Activated T-helper 17 cell treated with anti-CD3 and anti-CD28 coated beads, Interleukin-2, amount 50 U/mL, for 72 hours (primary cell): ENCODE measurements around the gene PLB1. TPM values are rescaled to one million over a fixed set of nuclear protein-coding genes. Genes with fewer than 3 reads are reported as not detected.
A peak's percentile ranks its signal among the peaks of the same experiment; 100 is the strongest.

Source experiments
- ATAC-seq: fragments of 150-1000 bp; cut with Tn5 transposase; replicated peaks from 2 replicates; pipeline ENCODE4 v1.10.0; 2021; ENCODE audit warnings: mild to moderate bottlenecking, moderate library complexity
- H3K27ac Mint-ChIP-seq: one replicate; pipeline ENCODE4 v1.8.0; 2022; ENCODE audit warnings: mixed read lengths
- H3K27me3 Mint-ChIP-seq: one replicate; pipeline ENCODE4 v1.8.0; 2022; ENCODE audit warnings: mixed read lengths
- H3K36me3 Mint-ChIP-seq: one replicate; pipeline ENCODE4 v1.8.0; 2022; ENCODE audit warnings: low read depth, mild to moderate bottlenecking, mixed read lengths
- H3K4me1 Mint-ChIP-seq: one replicate; pipeline ENCODE4 v1.8.0; 2022; ENCODE audit warnings: mixed read lengths
- H3K4me3 Mint-ChIP-seq: one replicate; pipeline ENCODE4 v1.8.0; 2022; ENCODE audit warnings: mild to moderate bottlenecking, mixed read lengths
- H3K9me3 Mint-ChIP-seq: one replicate; pipeline ENCODE4 v1.8.0; 2022; ENCODE audit warnings: mixed read lengths
- total RNA-seq, 2 donors: library from RNA; stranded (reverse); gene quantifications; one replicate each; pipeline ENCODE4 v1.2.3, GENCODE V29; 2022

The PLB1 gene
- total RNA-seq, 2 donors from 2014 or later: 0.61 to 0.90 TPM

GRCh38 chr2:28565720-28566295 is 69.9 kb downstream of the PLB1 start:
- no peaks in the 10 kb centered on the region for H3K27me3 Mint-ChIP-seq
- H3K4me3 Mint-ChIP-seq: peak overlapping the region; percentile 81
- H3K27ac Mint-ChIP-seq: no peak overlapping the region
- H3K4me1 Mint-ChIP-seq: no peaks in the 10 kb centered on the region
- no peaks in the 10 kb centered on the region for H3K9me3 Mint-ChIP-seq
- no peak for ATAC-seq
- no peaks in the 10 kb centered on the region for H3K36me3 Mint-ChIP-seq

DNA sequence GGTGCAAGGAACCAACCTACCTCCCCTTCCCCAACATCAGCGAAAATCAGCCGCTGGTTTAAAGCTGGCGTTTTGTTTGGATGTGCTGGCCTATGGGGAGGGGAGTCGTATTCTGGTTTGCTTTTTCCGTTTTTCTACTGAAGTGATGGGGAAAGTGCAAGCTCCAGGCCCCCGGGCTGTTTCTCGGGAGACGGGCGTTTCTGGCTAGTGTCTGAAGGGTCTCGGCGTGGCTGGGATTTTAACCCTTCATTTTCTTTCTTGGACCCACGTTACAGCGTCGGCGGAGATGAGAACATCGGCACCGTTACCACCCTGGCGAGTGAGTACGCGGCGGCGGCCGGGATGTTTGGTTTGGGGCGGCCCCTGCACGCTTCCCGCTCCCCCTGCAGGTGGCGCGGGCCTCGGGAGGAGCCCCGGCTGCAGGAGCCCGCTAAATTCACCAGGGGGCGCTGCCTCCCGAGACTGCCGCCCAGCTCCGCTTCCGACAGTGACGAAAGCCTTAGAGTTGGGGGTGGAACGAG is 70.7 kb downstream of the PLB1 start:
- H3K27me3 Mint-ChIP-seq: no peaks in the 10 kb centered on the region
- peaks cover 3% of the 10 kb centered on the region for H3K4me1 Mint-ChIP-seq
- peak overlapping the region; percentile 81 for H3K4me3 Mint-ChIP-seq
- H3K9me3 Mint-ChIP-seq: peaks cover 3% of the 10 kb centered on the region
- peak; percentile 98 for ATAC-seq
- H3K36me3 Mint-ChIP-seq: no peaks in the 10 kb centered on the region
- peak overlapping the region; percentile 74 for H3K27ac Mint-ChIP-seq

DNA sequence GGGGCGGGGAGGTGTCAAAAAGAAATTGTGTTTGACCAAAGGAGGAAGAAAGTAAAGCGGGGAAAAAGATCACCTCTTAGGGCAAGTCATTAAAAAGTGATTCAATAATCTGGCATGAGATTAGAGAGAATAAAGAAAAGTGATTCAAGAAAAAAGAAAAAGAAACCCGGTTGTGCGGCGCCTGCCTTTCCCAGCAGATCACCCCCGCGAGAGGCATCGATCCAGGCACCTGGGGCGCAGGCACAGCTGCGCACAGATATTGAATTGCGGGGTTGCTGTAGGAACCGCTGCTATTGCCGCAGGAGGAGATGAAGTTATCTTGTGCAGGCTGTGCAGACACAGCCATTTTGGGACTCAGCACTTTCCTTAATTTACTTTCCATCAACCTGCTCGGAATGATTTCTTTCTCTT is 71.2 kb downstream of the PLB1 start:
- peak overlapping the region; percentile 74 for H3K27ac Mint-ChIP-seq
- H3K36me3 Mint-ChIP-seq: no peaks in the 10 kb centered on the region
- H3K9me3 Mint-ChIP-seq: peaks cover 3% of the 10 kb centered on the region
- H3K4me3 Mint-ChIP-seq: peak overlapping the region; percentile 81
- H3K4me1 Mint-ChIP-seq: peaks cover 3% of the 10 kb centered on the region
- no peaks in the 10 kb centered on the region for H3K27me3 Mint-ChIP-seq
- peak; percentile 42 for ATAC-seq

GRCh38 chr2:28568036-28568435 is 72.2 kb downstream of the PLB1 start:
- Mint-ChIP-seq H3K9me3 (peaks cover 3% of the 10 kb centered on the region), H3K36me3 (no peaks in the 10 kb centered on the region), H3K4me3 (peak overlapping the region; percentile 81), H3K27ac (no peak overlapping the region), H3K4me1 (peaks cover 3% of the 10 kb centered on the region), H3K27me3 (no peaks in the 10 kb centered on the region)
- no peak for ATAC-seq

DNA sequence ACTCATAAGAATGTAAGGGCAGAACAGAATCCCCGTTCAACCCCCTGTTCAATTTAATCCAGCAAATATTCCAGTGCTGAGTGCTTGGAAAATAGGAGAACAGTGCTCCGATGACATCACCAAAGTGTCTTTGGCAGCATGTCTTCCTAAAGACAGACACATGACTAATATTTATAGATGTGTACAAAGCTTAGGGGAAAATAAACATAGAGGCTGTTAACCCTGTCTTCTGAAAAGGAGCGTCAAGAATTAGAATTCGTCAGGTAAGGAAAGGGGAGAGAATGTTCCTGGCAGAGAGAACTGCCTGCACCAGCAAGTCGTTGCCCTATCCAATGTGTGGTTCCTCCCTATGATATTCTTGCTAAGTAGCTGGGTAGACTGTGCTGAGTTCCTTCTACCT is 72.7 kb downstream of the PLB1 start:
- H3K4me3 Mint-ChIP-seq: no peak overlapping the region
- no peak for ATAC-seq
- no peak overlapping the region for H3K27ac Mint-ChIP-seq
- H3K9me3 Mint-ChIP-seq: peaks cover 3% of the 10 kb centered on the region
- H3K4me1 Mint-ChIP-seq: peaks cover 3% of the 10 kb centered on the region
- no peaks in the 10 kb centered on the region for H3K27me3 Mint-ChIP-seq
- H3K36me3 Mint-ChIP-seq: no peaks in the 10 kb centered on the region

DNA sequence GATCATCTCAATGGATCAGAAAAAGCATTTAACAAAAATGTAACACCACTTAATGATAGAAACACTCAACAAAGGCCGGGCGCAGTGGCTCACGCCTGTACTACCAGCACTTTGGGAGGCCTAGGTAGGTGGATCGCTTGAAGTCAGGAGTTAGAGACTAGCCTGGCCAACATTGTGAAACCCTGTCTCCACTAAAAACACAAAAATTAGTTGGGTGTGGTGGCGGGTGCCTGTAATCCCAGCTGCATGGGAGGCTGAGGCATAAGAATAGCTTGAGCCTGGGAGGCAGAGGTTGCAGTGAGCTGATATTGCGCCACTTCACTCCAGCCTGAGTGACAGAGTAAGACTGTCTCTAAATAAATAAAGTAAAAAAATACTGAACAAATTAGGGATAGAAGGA is 74.6 kb downstream of the PLB1 start:
- H3K4me3 Mint-ChIP-seq: no peak overlapping the region
- H3K9me3 Mint-ChIP-seq: peaks cover 3% of the 10 kb centered on the region
- no peaks in the 10 kb centered on the region for H3K36me3 Mint-ChIP-seq
- H3K4me1 Mint-ChIP-seq: peaks cover 3% of the 10 kb centered on the region
- ATAC-seq: no peak
- no peak overlapping the region for H3K27ac Mint-ChIP-seq
- no peaks in the 10 kb centered on the region for H3K27me3 Mint-ChIP-seq

- no peaks in the 10 kb centered on the region for H3K9me3 Mint-ChIP-seq
Observed at GRCh38 chr2:28576714-28577113, 80.9 kb downstream of the PLB1 start.

GRCh38 chr2:28577791-28578680 is 82.2 kb downstream of the PLB1 start:
- ATAC-seq: peak; percentile 49
- H3K4me1 Mint-ChIP-seq: no peaks in the 10 kb centered on the region
- no peaks in the 10 kb centered on the region for H3K9me3 Mint-ChIP-seq
- no peaks in the 10 kb centered on the region for H3K27me3 Mint-ChIP-seq
- H3K36me3 Mint-ChIP-seq: no peaks in the 10 kb centered on the region
- H3K27ac Mint-ChIP-seq: no peak overlapping the region
- H3K4me3 Mint-ChIP-seq: no peak overlapping the region

More at GRCh38 chr2:28576714-28577113, 80.9 kb downstream of the PLB1 start:
- H3K4me3 Mint-ChIP-seq: no peak overlapping the region
- H3K27me3 Mint-ChIP-seq: no peaks in the 10 kb centered on the region
- ATAC-seq: no peak
- H3K27ac Mint-ChIP-seq: no peak overlapping the region
- H3K4me1 Mint-ChIP-seq: no peaks in the 10 kb centered on the region
- H3K36me3 Mint-ChIP-seq: no peaks in the 10 kb centered on the region

DNA sequence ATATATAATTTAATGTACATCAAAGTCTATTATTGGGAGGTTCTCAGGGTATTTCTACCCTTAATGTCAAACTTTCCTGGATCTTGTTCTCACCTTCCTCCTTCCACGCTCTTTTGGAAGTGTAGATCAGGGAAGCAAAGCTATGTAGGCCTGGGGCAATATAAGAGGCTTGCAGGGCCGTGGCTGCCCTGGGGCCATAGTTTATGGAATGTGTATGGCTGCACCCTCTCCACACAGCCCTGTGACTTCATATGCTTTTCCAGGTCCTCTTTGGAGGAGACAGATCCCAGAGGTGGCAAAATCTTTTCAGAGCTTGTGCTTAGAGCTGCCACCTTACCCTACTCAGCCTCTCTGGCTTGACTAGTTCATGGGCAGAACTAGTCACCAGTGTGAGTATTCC is 82.9 kb downstream of the PLB1 start:
- H3K4me3 Mint-ChIP-seq: no peak overlapping the region
- H3K27ac Mint-ChIP-seq: no peak overlapping the region
- ATAC-seq: no peak
- no peaks in the 10 kb centered on the region for H3K4me1 Mint-ChIP-seq
- H3K27me3 Mint-ChIP-seq: no peaks in the 10 kb centered on the region
- H3K9me3 Mint-ChIP-seq: no peaks in the 10 kb centered on the region
- H3K36me3 Mint-ChIP-seq: no peaks in the 10 kb centered on the region

GRCh38 chr2:28579606-28580005 is 83.7 kb downstream of the PLB1 start:
- Mint-ChIP-seq H3K4me3 (no peak overlapping the region), H3K27ac (peak overlapping the region; percentile 15)

GRCh38 chr2:28580078-28580477 is 84.2 kb downstream of the PLB1 start:
- Mint-ChIP-seq H3K9me3 (no peaks in the 10 kb centered on the region), H3K4me1 (peaks cover 9% of the 10 kb centered on the region), H3K27me3 (no peaks in the 10 kb centered on the region), H3K36me3 (no peaks in the 10 kb centered on the region), H3K27ac (peak overlapping the region; percentile 15), H3K4me3 (no peak overlapping the region)
- no peak for ATAC-seq

More at GRCh38 chr2:28579606-28580005, 83.7 kb downstream of the PLB1 start:
- H3K27me3 Mint-ChIP-seq: no peaks in the 10 kb centered on the region
- no peaks in the 10 kb centered on the region for H3K9me3 Mint-ChIP-seq
- H3K4me1 Mint-ChIP-seq: peaks cover 7% of the 10 kb centered on the region
- no peaks in the 10 kb centered on the region for H3K36me3 Mint-ChIP-seq
- no peak for ATAC-seq

DNA sequence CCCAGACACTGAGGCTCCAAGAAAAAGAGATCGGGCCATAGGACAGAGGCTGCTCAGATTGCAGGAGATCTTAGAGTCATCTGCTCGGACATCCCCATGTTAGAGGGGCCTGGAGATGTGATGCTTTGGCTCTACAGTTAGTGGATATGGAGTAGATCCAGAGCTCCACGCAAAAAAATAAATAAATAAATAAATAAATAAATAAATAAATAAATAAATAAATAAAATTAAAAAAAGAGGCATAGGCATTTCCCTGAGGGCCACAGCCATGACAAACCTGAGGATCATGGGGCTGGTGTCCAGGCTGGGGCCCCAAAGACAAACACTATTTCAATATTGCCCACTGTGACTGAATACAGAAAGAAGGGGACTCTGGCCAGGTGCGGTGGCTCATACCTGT is 85.5 kb downstream of the PLB1 start:
- no peaks in the 10 kb centered on the region for H3K36me3 Mint-ChIP-seq
- peaks cover 9% of the 10 kb centered on the region for H3K4me1 Mint-ChIP-seq
- no peak overlapping the region for H3K27ac Mint-ChIP-seq
- ATAC-seq: no peak
- no peaks in the 10 kb centered on the region for H3K9me3 Mint-ChIP-seq
- H3K4me3 Mint-ChIP-seq: no peak overlapping the region
- no peaks in the 10 kb centered on the region for H3K27me3 Mint-ChIP-seq

DNA sequence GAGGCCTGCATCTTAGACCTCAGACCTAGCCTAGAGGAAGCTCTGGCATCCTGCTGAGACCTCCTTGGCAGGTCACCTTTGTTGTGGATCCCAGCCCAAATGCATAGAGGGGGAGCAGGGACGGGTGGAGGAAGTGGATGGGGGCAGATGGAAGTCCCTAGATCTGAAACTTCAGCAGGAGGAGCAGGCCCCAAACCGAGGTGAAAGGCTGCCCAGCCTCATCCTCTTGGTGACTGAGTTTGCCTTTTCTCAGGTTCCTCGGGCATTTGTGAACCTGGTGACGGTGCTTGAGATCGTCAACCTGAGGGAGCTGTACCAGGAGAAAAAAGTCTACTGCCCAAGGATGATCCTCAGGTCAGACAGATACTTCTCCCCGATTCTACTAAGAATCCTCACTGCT is 86.3 kb downstream of the PLB1 start:
- ATAC-seq: no peak
- Mint-ChIP-seq H3K36me3 (no peaks in the 10 kb centered on the region), H3K27ac (peak overlapping the region; percentile 21), H3K4me3 (no peak overlapping the region), H3K27me3 (no peaks in the 10 kb centered on the region), H3K9me3 (no peaks in the 10 kb centered on the region), H3K4me1 (peaks cover 12% of the 10 kb centered on the region)

GRCh38 chr2:28582595-28582994 is 86.7 kb downstream of the PLB1 start:
- no peak overlapping the region for H3K4me3 Mint-ChIP-seq
- no peaks in the 10 kb centered on the region for H3K9me3 Mint-ChIP-seq
- H3K36me3 Mint-ChIP-seq: no peaks in the 10 kb centered on the region
- ATAC-seq: no peak
- peaks cover 14% of the 10 kb centered on the region for H3K4me1 Mint-ChIP-seq
- H3K27ac Mint-ChIP-seq: no peak overlapping the region
- no peaks in the 10 kb centered on the region for H3K27me3 Mint-ChIP-seq
